ENCODE results near the gene NAV2.

Gene NAV2

GRCh38 chr11:19876750-19877149, 164.1 kb downstream of the NAV2 start:
- H3K9me3 ChIP-seq (ENCODE audit: low read depth, low read length), result no peaks in the 10 kb centered on the region
- TF ChIP-seq EZH2 (IDR thresholded peaks at IDR 0.05), result no peak
- no peak for TF ChIP-seq POLR2AphosphoS5 (IDR thresholded peaks at IDR 0.05; ENCODE audit: borderline replicate concordance, low read depth, low read length)
- TF ChIP-seq FOXP2 (optimal IDR thresholded peaks at IDR 0.05; ENCODE audit: control extremely low read depth, extremely low read length, insufficient read depth), result no peak
- no peak overlapping the region for H3K4me3 ChIP-seq
- DNase-seq (ENCODE audit: low read depth, low spot score), result no peak
- H3K27ac ChIP-seq, result no peak overlapping the region
- no peaks in the 10 kb centered on the region for H3K36me3 ChIP-seq (ENCODE audit: insufficient read depth, low read length)
- no peak overlapping the region for H3K9ac ChIP-seq (ENCODE audit: insufficient read length)

- H3K4me3 ChIP-seq, result no peak overlapping the region
- no peak for DNase-seq (ENCODE audit: low read depth, low spot score)
- no peaks in the 10 kb centered on the region for H3K9me3 ChIP-seq (ENCODE audit: low read depth, low read length)
- TF ChIP-seq FOXP2 (optimal IDR thresholded peaks at IDR 0.05; ENCODE audit: control extremely low read depth, extremely low read length, insufficient read depth), result no peak
- TF ChIP-seq POLR2AphosphoS5 (IDR thresholded peaks at IDR 0.05; ENCODE audit: borderline replicate concordance, low read depth, low read length), result no peak
- TF ChIP-seq EZH2 (IDR thresholded peaks at IDR 0.05), result no peak
- no peaks in the 10 kb centered on the region for H3K36me3 ChIP-seq (ENCODE audit: insufficient read depth, low read length)
- no peak overlapping the region for H3K9ac ChIP-seq (ENCODE audit: insufficient read length)
- H3K27ac ChIP-seq, result no peak overlapping the region
Measured at GRCh38 chr11:19878520-19878919, 165.9 kb downstream of the NAV2 start.

- Histone ChIP-seq H3K36me3 (ENCODE audit: insufficient read depth, low read length) (no peaks in the 10 kb centered on the region), H3K9ac (ENCODE audit: insufficient read length) (no peak overlapping the region)
- no peak for DNase-seq (ENCODE audit: low read depth, low spot score)
Measured at GRCh38 chr11:19879307-19880087, 166.9 kb downstream of the NAV2 start.

DNA sequence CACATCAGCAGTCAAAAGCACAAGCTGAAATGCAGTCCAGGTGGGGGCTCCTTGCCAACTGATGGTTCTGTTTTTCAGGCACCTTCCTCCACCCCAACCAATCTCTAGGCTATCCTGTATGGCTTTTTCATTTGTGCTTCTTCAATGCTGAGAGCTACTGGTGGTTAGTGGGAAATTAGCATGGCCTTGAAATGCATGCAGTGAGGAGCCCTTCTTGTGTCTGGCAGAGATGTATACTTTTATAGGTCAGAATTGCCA, 167.4 kb downstream of the NAV2 start:
- H3K9ac ChIP-seq (ENCODE audit: insufficient read length), result no peak overlapping the region
- TF ChIP-seq FOXP2 (optimal IDR thresholded peaks at IDR 0.05; ENCODE audit: control extremely low read depth, extremely low read length, insufficient read depth) (no peak), EZH2 (IDR thresholded peaks at IDR 0.05) (no peak), POLR2AphosphoS5 (IDR thresholded peaks at IDR 0.05; ENCODE audit: borderline replicate concordance, low read depth, low read length) (no peak)
- H3K9me3 ChIP-seq (ENCODE audit: low read depth, low read length), result no peaks in the 10 kb centered on the region
- no peak overlapping the region for H3K27ac ChIP-seq
- H3K36me3 ChIP-seq (ENCODE audit: insufficient read depth, low read length), result no peaks in the 10 kb centered on the region
- H3K4me3 ChIP-seq, result no peak overlapping the region
- DNase-seq (ENCODE audit: low read depth, low spot score), result no peak

More at GRCh38 chr11:19879307-19880087, 166.9 kb downstream of the NAV2 start:
- Histone ChIP-seq H3K9me3 (ENCODE audit: low read depth, low read length) (no peaks in the 10 kb centered on the region), H3K4me3 (no peak overlapping the region), H3K27ac (no peak overlapping the region)
- TF ChIP-seq EZH2 (IDR thresholded peaks at IDR 0.05) (no peak), POLR2AphosphoS5 (IDR thresholded peaks at IDR 0.05; ENCODE audit: borderline replicate concordance, low read depth, low read length) (no peak), FOXP2 (optimal IDR thresholded peaks at IDR 0.05; ENCODE audit: control extremely low read depth, extremely low read length, insufficient read depth) (no peak)

- Histone ChIP-seq H3K36me3 (ENCODE audit: insufficient read depth, low read length) (no peaks in the 10 kb centered on the region), H3K9ac (ENCODE audit: insufficient read length) (no peak overlapping the region), H3K27ac (no peak overlapping the region), H3K4me3 (no peak overlapping the region), H3K9me3 (ENCODE audit: low read depth, low read length) (no peaks in the 10 kb centered on the region)
- DNase-seq (ENCODE audit: low read depth, low spot score), result no peak
- no peak for TF ChIP-seq FOXP2 (optimal IDR thresholded peaks at IDR 0.05; ENCODE audit: control extremely low read depth, extremely low read length, insufficient read depth)
- no peak for TF ChIP-seq EZH2 (IDR thresholded peaks at IDR 0.05)
- no peak for TF ChIP-seq POLR2AphosphoS5 (IDR thresholded peaks at IDR 0.05; ENCODE audit: borderline replicate concordance, low read depth, low read length)
Measured at GRCh38 chr11:19881177-19881576, 168.5 kb downstream of the NAV2 start.

GRCh38 chr11:19882356-19882755, 169.7 kb downstream of the NAV2 start:
- no peak overlapping the region for H3K9ac ChIP-seq (ENCODE audit: insufficient read length)
- no peak for TF ChIP-seq EZH2 (IDR thresholded peaks at IDR 0.05)
- no peak for TF ChIP-seq FOXP2 (optimal IDR thresholded peaks at IDR 0.05; ENCODE audit: control extremely low read depth, extremely low read length, insufficient read depth)
- no peak for TF ChIP-seq POLR2AphosphoS5 (IDR thresholded peaks at IDR 0.05; ENCODE audit: borderline replicate concordance, low read depth, low read length)
- no peaks in the 10 kb centered on the region for H3K36me3 ChIP-seq (ENCODE audit: insufficient read depth, low read length)
- no peak overlapping the region for H3K4me3 ChIP-seq
- no peak overlapping the region for H3K27ac ChIP-seq
- DNase-seq (ENCODE audit: low read depth, low spot score), result no peak
- no peaks in the 10 kb centered on the region for H3K9me3 ChIP-seq (ENCODE audit: low read depth, low read length)

GRCh38 chr11:19886498-19886897, 173.9 kb downstream of the NAV2 start:
- Histone ChIP-seq H3K9ac (ENCODE audit: insufficient read length) (no peak overlapping the region), H3K36me3 (ENCODE audit: insufficient read depth, low read length) (no peaks in the 10 kb centered on the region), H3K27ac (no peak overlapping the region), H3K4me3 (no peak overlapping the region), H3K9me3 (ENCODE audit: low read depth, low read length) (no peaks in the 10 kb centered on the region)
- DNase-seq (ENCODE audit: low read depth, low spot score), result no peak
- TF ChIP-seq POLR2AphosphoS5 (IDR thresholded peaks at IDR 0.05; ENCODE audit: borderline replicate concordance, low read depth, low read length), result no peak
- no peak for TF ChIP-seq FOXP2 (optimal IDR thresholded peaks at IDR 0.05; ENCODE audit: control extremely low read depth, extremely low read length, insufficient read depth)
- no peak for TF ChIP-seq EZH2 (IDR thresholded peaks at IDR 0.05)

- no peak for DNase-seq (ENCODE audit: low read depth, low spot score)
- no peaks in the 10 kb centered on the region for H3K9me3 ChIP-seq (ENCODE audit: low read depth, low read length)
- H3K9ac ChIP-seq (ENCODE audit: insufficient read length), result no peak overlapping the region
- TF ChIP-seq POLR2AphosphoS5 (IDR thresholded peaks at IDR 0.05; ENCODE audit: borderline replicate concordance, low read depth, low read length) (no peak), EZH2 (IDR thresholded peaks at IDR 0.05) (no peak), FOXP2 (optimal IDR thresholded peaks at IDR 0.05; ENCODE audit: control extremely low read depth, extremely low read length, insufficient read depth) (no peak)
- H3K36me3 ChIP-seq (ENCODE audit: insufficient read depth, low read length), result no peaks in the 10 kb centered on the region
- H3K27ac ChIP-seq, result no peak overlapping the region
- H3K4me3 ChIP-seq, result no peak overlapping the region
Measured at GRCh38 chr11:19887842-19888241, 175.2 kb downstream of the NAV2 start.

DNA sequence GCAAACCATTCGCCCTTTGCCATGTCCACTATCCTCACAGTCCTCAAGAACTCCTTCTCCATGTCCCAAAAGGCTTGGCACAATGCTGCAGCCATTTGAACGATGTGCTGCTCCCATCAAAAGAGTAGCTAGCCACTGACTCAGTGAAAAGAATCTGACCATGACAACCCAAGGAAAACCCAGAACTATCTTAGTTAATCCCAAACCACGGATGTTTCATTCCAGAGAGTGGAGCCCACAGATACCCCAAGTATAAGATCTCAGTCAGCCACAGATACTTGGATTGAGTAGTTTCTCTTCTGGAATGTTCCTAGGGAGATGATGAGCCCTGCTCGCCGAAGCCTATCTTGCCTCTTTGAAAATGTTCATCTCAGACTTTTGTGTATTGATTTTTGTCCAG, 176.9 kb downstream of the NAV2 start:
- Histone ChIP-seq H3K4me3 (no peak overlapping the region), H3K36me3 (ENCODE audit: insufficient read depth, low read length) (no peaks in the 10 kb centered on the region), H3K27ac (no peak overlapping the region), H3K9me3 (ENCODE audit: low read depth, low read length) (no peaks in the 10 kb centered on the region), H3K9ac (ENCODE audit: insufficient read length) (no peak overlapping the region)
- no peak for TF ChIP-seq EZH2 (IDR thresholded peaks at IDR 0.05)
- TF ChIP-seq FOXP2 (optimal IDR thresholded peaks at IDR 0.05; ENCODE audit: control extremely low read depth, extremely low read length, insufficient read depth), result no peak
- no peak for TF ChIP-seq POLR2AphosphoS5 (IDR thresholded peaks at IDR 0.05; ENCODE audit: borderline replicate concordance, low read depth, low read length)
- no peak for DNase-seq (ENCODE audit: low read depth, low spot score)

Data from SK-N-MC (cell line).